Vagina (tissue), 2 donors: Measurements from ENCODE around the gene RAB17. TPM values are rescaled to one million over a fixed set of nuclear protein-coding genes. Genes with fewer than 3 reads are reported as not detected.
A peak's percentile ranks its signal among the peaks of the same experiment; 100 is the strongest.

ENCODE experiments used
- DNase-seq, 2 donors: peaks; one replicate each; pipeline ENCODE4 v3.0.0-alpha.2; 2017; ENCODE audit errors: extremely low spot score in 2 of 2
- H3K27ac ChIP-seq: fragments of 200-600 bp; sonication (generic); one replicate; pipeline ENCODE4 v1.5.1; 2019
- H3K27me3 ChIP-seq: fragments of 200-600 bp; sonication (generic); one replicate; pipeline ENCODE4 v1.5.1; 2019
- H3K36me3 ChIP-seq, 2 donors: fragments of 200-600 bp; sonication (generic); one replicate each; pipeline ENCODE4 v1.5.1; 2017 to 2019
- H3K4me1 ChIP-seq: fragments of 200-600 bp; sonication (generic); one replicate; pipeline ENCODE4 v1.5.1; 2019
- H3K4me3 ChIP-seq, 2 donors: fragments of 200-600 bp; sonication (generic); 1 replicate in 1 of 2; 2 replicates in 1 of 2; pipeline ENCODE4 v1.5.1; 2016 to 2019
- H3K9me3 ChIP-seq: fragments of 200-600 bp; sonication (generic); one replicate; pipeline ENCODE4 v1.5.1; 2019
- POLR2A ChIP-seq, 2 donors: fragments of 450-650 bp; IDR thresholded peaks; one replicate each; pipeline ENCODE4 v1.6.1; 2017; ENCODE audit warnings: antibody characterized with exemption in 2 of 2, mild to moderate bottlenecking in 2 of 2, moderate library complexity in 2 of 2
- POLR2AphosphoS5 ChIP-seq, 2 donors: sonication (generic); formaldehyde crosslinking; IDR thresholded peaks; one replicate each; pipeline ENCODE4 v1.9.0; 2017; ENCODE audit warnings: antibody characterized with exemption in 2 of 2, mild to moderate bottlenecking in 2 of 2, low read depth in 1 of 2; ENCODE audit not compliant: insufficient read depth in 1 of 2
- intact Hi-C: fragments of 100-400 bp; cut with DNase I; formaldehyde crosslinking; loops from one replicate; pipeline ENCODE4 v1.15.1; 2023
- total RNA-seq: library from RNA; depleted of rRNA; stranded (reverse); fragments of >200 nt; gene quantifications from one replicate; pipeline ENCODE4 v1.2.3, GENCODE V29; 2016
- TF ChIP-seq, protein P1 (sequence below), 3 experiments: fragments of 450-650 bp in 2 of 3; fragments of 200-600 bp in 1 of 3; sonication (generic) in 1 of 3; IDR thresholded peaks; one replicate each; pipeline ENCODE4 v1.5.1; 2017 to 2019; ENCODE audit warnings: antibody characterized with exemption in 3 of 3, mild to moderate bottlenecking in 2 of 3, moderate library complexity in 2 of 3

RAB17 gene
- total RNA-seq, 1 donor from 2014 or later, result not detected

DNA sequence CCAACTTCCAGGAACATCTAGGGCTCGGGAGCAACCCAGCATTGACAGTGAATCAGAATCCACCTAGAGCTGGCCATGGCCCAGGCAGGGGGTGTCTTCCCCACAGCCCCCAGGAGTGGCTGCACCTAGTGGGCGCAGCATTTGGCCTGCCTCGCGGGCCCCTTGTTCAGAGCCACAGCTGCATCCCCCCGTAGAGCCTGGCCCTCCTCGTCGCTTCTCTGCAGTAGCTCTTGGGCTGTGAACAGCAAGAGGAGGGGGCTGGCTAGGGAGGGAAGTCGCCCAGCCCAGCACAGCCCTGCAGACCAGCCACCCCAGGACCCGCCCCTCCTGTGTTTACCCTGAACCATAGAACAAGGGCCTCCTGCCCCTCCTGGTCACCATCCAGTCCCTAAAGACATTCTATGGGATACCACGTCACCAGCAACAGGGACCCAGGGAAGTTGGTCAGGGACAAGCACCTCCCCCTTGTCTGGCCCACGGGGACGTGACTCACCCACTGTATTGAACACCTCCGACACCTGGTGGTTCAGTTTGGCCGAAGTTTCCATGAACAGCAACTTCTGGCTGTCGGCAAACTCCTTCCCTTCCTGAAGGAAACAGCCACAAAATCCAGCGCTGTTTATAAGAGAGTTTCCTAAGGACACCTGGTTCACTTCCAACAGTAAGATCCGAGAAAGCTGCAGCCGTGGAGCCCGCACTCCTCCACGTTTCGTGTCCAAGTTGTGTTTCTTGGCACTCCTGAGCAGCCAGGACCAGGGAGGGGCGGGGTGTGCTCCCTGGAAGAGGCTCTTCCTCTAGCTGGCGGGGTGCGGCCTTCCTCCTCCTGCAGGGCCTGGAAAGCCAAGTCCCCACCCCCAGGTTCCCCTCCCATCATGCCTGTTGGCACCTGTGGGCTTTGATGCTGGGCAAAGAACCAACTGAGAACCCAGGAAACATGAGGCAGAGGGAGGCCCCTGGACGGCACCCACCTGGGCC, 15.4 kb downstream of the RAB17 start:
- intact Hi-C loops, result loop anchor here (10.0 kb wide), 1 partner anchor 450 kb away; no protein-coding TSS in a partner anchor
- no peak for DNase-seq
- Histone ChIP-seq H3K27me3 (no peaks in the 10 kb centered on the region), H3K36me3 (no peaks in the 10 kb centered on the region), H3K9me3 (no peaks in the 10 kb centered on the region), H3K4me3 (no peak overlapping the region), H3K27ac (peak overlapping the region; percentile 63), H3K4me1 (peaks cover 22% of the 10 kb centered on the region)
- no peak for TF ChIP-seq POLR2A (IDR thresholded peaks at IDR 0.05)
- TF ChIP-seq, protein P1, sequence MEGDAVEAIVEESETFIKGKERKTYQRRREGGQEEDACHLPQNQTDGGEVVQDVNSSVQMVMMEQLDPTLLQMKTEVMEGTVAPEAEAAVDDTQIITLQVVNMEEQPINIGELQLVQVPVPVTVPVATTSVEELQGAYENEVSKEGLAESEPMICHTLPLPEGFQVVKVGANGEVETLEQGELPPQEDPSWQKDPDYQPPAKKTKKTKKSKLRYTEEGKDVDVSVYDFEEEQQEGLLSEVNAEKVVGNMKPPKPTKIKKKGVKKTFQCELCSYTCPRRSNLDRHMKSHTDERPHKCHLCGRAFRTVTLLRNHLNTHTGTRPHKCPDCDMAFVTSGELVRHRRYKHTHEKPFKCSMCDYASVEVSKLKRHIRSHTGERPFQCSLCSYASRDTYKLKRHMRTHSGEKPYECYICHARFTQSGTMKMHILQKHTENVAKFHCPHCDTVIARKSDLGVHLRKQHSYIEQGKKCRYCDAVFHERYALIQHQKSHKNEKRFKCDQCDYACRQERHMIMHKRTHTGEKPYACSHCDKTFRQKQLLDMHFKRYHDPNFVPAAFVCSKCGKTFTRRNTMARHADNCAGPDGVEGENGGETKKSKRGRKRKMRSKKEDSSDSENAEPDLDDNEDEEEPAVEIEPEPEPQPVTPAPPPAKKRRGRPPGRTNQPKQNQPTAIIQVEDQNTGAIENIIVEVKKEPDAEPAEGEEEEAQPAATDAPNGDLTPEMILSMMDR (IDR thresholded peaks at IDR 0.05), result no peak
- peak; percentile 22 to 42 for TF ChIP-seq POLR2AphosphoS5 (IDR thresholded peaks at IDR 0.05; ENCODE audit: insufficient read depth in 1 of 2, low read depth in 1 of 2)

- TF ChIP-seq POLR2AphosphoS5 (IDR thresholded peaks at IDR 0.05; ENCODE audit: insufficient read depth in 1 of 2, low read depth in 1 of 2), result no peak
- TF ChIP-seq, protein P1 (IDR thresholded peaks at IDR 0.05), result no peak
- no peak for TF ChIP-seq POLR2A (IDR thresholded peaks at IDR 0.05)
- H3K4me3 ChIP-seq, result no peak overlapping the region
- H3K4me1 ChIP-seq, result peaks cover 22% of the 10 kb centered on the region
- intact Hi-C loops, result loop anchor here (10.0 kb wide), 1 partner anchor 450 kb away; no protein-coding TSS in a partner anchor
- no peaks in the 10 kb centered on the region for H3K9me3 ChIP-seq
- DNase-seq, result no peak
- no peaks in the 10 kb centered on the region for H3K36me3 ChIP-seq
- peak overlapping the region; percentile 63 for H3K27ac ChIP-seq
- no peaks in the 10 kb centered on the region for H3K27me3 ChIP-seq
Observed at GRCh38 chr2:237574467-237574866, 16.1 kb downstream of the RAB17 start.

GRCh38 chr2:237573721-237574415, 16.7 kb downstream of the RAB17 start:
- no peak for TF ChIP-seq POLR2AphosphoS5 (IDR thresholded peaks at IDR 0.05; ENCODE audit: insufficient read depth in 1 of 2, low read depth in 1 of 2)
- no peaks in the 10 kb centered on the region for H3K36me3 ChIP-seq
- intact Hi-C loops, result loop anchor here (2.0 to 10.0 kb wide), 2 partner anchors 61 to 449 kb away; no protein-coding TSS in a partner anchor
- peaks cover 22% of the 10 kb centered on the region for H3K4me1 ChIP-seq
- no peak overlapping the region for H3K4me3 ChIP-seq
- H3K27ac ChIP-seq, result no peak overlapping the region
- no peaks in the 10 kb centered on the region for H3K9me3 ChIP-seq
- no peaks in the 10 kb centered on the region for H3K27me3 ChIP-seq
- DNase-seq, result no peak

DNA sequence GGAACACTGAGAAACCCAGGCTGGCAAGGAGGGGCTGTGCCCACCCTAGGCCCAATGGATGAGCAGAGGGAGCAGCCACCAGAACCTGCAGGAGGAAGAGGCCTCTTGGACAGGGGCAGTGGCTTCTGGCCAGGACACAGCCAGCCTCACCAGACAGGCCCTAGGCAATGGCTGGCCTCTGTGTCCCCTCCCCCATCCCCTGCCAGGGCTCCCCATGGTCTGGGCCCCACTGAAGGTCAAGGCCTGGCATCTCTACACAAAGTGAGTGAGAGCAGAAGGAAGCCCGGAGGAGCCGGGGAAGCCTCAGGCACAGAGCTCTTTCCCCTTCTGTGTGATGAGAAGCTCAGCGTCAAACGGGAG, 17.8 kb downstream of the RAB17 start:
- Histone ChIP-seq H3K4me3 (no peak overlapping the region), H3K27ac (peak overlapping the region; percentile 47), H3K27me3 (no peaks in the 10 kb centered on the region), H3K36me3 (no peaks in the 10 kb centered on the region), H3K9me3 (no peaks in the 10 kb centered on the region), H3K4me1 (peaks cover 22% of the 10 kb centered on the region)
- intact Hi-C loops, result loop anchor here (2.0 to 10.0 kb wide), 2 partner anchors 60 to 448 kb away; no protein-coding TSS in a partner anchor
- DNase-seq, result no peak
- no peak for TF ChIP-seq POLR2A (IDR thresholded peaks at IDR 0.05)
- TF ChIP-seq, protein P1 (IDR thresholded peaks at IDR 0.05), result no peak
- no peak for TF ChIP-seq POLR2AphosphoS5 (IDR thresholded peaks at IDR 0.05; ENCODE audit: insufficient read depth in 1 of 2, low read depth in 1 of 2)

DNA sequence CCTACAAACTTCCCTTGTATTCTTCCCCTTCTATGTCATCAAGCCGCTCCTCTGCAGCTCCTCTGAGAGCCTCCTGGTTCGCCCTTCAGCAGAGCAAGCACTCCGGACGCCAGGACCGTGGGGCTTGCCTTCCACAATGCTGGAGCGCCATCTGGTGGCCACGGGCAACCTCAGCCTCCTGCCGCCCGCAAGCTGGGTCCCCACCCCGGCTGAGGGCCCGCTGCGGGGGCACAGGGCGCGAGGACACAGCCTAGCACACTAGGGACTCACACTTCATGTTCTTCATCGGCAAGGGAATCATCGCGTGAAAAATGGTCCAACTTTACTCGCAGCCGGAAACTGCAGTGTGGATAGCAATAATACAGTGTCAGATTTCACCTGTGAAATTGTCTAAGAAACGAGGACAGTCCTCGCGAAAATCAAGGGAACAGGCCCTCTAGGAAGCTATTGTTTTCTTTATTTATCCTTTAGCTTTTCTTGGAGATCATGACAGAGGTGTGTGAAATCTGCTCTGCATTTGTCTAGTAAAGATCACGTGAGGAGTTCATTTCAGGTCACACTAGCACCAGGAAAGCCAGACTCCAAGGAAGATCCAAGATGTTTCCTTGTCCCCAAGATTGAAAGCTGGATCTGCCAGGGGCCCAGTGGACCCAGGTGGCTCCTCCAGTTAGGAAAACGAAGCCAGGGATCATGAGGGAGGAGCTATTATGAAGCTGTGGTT, 18.4 kb downstream of the RAB17 start:
- Histone ChIP-seq H3K36me3 (no peaks in the 10 kb centered on the region), H3K27ac (peak overlapping the region; percentile 47)

More for the DNA sequence above, 18.4 kb downstream of the RAB17 start:
- no peaks in the 10 kb centered on the region for H3K27me3 ChIP-seq
- H3K4me3 ChIP-seq, result no peak overlapping the region
- no peaks in the 10 kb centered on the region for H3K9me3 ChIP-seq
- intact Hi-C loops, result loop anchor here (2.0 to 10.0 kb wide), 2 partner anchors 59 to 447 kb away; no protein-coding TSS in a partner anchor
- no peak for DNase-seq
- peaks cover 22% of the 10 kb centered on the region for H3K4me1 ChIP-seq
- TF ChIP-seq, protein P1 (IDR thresholded peaks at IDR 0.05), result peak; percentile 99 to 100 (median 99)
- TF ChIP-seq POLR2A (IDR thresholded peaks at IDR 0.05), result no peak
- peak in 1 of 2 donors; percentile 69 for TF ChIP-seq POLR2AphosphoS5 (IDR thresholded peaks at IDR 0.05; ENCODE audit: insufficient read depth in 1 of 2, low read depth in 1 of 2)
